Head of caudate nucleus (tissue), 42 donors: Measurements from ENCODE around the gene CD33.

Experiments
- DNase-seq, 42 donors: peaks; one replicate each; pipeline versions ENCODE4 v3.0.0 to v3.0.0-alpha.2; 2020 to 2021; ENCODE audit warnings: mixed read lengths in 7 of 42
- intact Hi-C: fragments of 100-400 bp; cut with DNase I; formaldehyde crosslinking; loops from one replicate; pipeline ENCODE4 v1.15.0; 2022

Gene CD33

GRCh38 chr19:51253088-51253806, 28.4 kb downstream of the CD33 start:
- no peak for DNase-seq
- intact Hi-C loops, result no loop called here

DNA sequence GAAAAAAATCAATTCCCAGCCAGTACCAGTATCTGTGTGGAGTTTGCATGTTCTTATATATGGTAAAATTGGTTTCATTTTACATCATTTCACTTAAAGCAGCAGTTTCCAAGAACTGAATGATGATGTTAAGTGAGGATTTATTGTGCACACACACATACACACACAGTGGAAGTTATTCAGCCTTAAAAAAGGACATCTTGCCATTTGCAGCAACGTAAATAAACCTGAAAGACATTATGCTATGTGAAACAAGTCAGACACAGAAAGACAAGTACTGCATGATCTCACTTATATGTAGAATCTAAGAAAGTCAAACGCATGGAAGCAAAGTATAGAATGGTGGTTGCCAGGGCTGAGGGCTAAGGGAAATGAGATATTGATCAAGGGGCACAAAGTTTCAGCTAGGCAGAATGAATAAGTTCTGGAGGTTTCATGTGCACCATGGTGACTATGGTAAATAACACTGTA, 31.3 kb downstream of the CD33 start:
- DNase-seq, result no peak
- intact Hi-C loops, result no loop called here

DNA sequence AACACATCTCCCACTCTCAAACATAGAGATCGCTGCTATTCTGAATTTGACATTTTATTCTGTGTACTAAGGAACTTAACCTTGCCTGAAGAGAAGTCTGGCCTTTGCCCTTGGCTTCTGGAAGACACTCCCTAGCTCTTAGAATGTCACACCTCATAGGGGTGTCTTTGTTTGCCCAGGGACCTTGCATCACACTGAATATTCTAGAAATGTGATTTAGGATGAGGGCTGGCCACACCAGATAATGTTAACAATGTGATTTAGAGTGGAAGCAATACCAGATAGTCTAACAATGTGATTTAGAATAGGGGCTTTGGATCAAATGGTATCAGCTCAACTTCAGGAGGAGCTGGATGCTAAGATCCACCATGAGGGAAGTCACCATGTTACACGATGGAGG, 32.6 kb downstream of the CD33 start:
- intact Hi-C loops, result no loop called here
- no peak for DNase-seq

DNA sequence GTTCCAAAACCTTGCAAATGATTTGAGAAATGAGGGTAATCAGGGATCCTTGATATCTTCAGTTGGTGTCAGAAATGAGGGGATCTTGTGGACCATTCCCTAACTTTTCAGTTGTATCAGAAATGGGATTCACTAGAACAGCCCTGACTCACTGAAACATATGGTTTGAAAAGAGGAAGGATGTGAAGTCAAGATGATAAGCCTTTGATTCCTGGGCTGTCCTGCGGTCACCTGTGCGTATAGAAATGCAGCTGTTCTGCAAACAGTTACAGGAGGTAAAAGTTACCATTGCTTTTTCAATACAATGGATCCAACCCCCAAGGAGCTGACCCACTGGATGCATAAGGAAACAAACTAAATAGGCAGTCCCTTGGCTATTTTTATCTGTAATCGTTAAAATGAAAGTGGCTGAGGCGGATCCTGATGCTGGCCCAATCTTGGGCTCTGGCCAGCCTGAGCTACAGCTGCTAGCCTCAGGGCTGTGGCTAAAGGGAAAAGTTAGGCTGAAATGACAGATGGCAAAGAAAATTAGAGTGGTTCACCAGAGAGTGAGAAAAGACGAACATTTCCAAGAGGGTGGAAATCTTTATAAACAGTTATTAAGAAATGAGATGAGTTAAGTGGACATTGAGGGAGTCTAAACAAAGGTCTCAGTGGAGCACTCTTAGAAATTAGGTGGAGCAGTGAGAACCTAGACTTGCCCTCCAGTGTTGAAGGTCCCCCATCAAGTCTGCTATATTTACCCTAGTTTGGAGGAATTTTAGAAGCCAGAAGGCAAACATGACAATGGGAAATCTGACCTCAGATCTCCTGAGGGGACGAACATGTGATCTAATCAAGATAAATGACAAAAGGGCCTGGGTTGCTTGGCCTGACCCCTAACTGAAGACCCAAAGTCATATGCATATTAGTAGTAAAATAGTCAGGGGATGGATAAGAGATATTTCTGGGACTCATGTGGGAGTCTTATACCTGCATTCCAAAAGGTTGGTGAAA, 33.6 kb downstream of the CD33 start:
- DNase-seq, result no peak
- intact Hi-C loops, result no loop called here

DNA sequence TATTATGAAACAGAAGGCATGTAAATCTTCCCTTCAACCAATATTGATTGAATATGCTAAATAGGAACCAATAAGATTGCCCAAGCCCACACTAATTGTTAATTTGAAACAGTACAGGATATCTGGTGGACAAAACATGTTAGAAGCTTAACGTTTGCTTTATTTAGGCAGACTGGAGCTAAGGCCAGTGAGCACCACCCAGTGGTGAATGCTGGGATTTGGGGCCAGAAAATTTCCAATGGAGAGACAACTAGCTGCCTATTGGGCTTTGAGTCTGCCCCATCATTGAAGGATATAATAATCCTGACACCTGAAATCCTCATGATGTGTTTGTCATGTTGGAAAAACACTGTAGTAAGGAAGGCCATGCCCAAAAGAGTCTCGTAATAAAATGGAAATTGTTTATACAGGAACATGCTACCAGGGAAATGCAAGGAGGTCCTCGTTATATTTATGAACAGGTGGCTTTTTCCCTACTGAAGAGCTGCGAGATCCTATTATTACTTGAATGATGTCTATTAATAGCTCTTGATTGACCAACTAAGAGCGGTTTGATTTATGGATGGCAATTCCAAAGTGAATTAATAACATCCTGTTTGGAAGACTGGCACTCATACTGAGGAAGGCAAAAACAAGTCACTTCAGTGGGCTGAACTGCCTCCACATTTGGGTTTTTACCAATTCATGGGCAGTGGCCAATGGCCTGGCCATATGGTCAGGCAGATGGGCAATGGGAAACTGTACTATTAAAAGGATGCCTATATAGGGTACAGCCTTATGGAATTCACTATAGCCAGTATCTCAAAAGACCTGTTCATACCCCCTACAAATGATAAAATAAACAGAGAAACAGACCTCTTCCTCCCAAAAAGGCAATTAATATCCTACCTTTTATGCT, 34.7 kb downstream of the CD33 start:
- peak in 31 of 42 donors; percentile 5 to 67 (median 27) for DNase-seq
- intact Hi-C loops, result no loop called here

DNA sequence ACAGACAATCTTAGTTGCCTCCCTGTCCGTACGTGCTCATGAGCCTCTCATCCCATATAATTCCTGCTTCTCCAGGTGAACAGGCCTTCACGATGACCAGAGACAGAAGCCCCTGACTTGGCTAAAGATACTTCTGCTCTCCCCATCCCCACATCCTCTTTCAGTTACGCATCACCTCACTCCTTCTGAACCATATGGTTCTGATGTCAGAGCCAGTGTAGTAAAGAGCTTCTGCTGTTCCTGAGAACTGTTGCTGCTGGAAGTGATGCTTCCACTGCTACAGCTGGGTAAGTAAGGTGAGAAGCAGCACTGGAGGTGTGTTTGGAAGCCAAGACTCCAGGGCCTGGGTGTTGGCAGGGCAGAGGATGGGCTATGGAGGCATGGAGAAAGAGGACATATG, 38.9 kb downstream of the CD33 start:
- intact Hi-C loops, result no loop called here
- no peak for DNase-seq

- intact Hi-C loops, result no loop called here
- DNase-seq, result peak in 7 of 42 donors; percentile 4 to 41 (median 14)
Measured at GRCh38 chr19:51271067-51271466, 46.2 kb downstream of the CD33 start.

DNA sequence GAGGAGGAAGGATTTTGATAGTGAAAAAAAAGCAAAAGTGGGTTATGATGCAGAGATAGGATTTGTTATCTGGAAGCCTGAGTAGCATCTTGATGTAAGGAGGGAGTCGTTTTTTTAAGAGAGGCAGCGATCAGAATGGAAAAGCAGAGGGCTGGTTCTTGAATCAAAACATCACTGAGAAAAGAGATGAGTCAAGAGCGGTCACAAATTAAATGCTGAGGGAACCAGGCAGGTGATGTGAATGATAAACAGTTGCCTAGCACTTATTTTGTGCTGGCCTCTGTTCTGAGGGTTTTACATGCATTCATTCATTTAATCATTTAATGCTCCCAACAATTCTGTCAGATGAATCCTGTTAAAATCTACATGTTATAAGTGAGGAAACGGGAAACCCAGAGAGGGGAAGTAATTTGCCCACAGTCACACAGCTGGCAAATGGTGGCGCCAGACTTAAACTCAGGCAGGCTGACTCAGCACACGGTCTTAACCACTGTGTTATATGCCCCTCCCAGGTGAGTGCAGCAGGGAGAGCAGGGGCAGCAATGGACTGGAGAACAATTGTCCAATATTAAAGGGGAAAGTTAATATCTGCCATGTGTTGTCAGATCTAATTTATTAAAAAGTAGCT, 47.4 kb downstream of the CD33 start:
- intact Hi-C loops, result no loop called here
- DNase-seq, result peak in 1 of 42 donors; percentile 29

- intact Hi-C loops, result no loop called here
Measured at GRCh38 chr19:51274049-51274770, 49.3 kb downstream of the CD33 start.

GRCh38 chr19:51277112-51277511, 52.2 kb downstream of the CD33 start:
- DNase-seq, result no peak
- intact Hi-C loops, result no loop called here

More at GRCh38 chr19:51274049-51274770, 49.3 kb downstream of the CD33 start:
- no peak for DNase-seq

DNA sequence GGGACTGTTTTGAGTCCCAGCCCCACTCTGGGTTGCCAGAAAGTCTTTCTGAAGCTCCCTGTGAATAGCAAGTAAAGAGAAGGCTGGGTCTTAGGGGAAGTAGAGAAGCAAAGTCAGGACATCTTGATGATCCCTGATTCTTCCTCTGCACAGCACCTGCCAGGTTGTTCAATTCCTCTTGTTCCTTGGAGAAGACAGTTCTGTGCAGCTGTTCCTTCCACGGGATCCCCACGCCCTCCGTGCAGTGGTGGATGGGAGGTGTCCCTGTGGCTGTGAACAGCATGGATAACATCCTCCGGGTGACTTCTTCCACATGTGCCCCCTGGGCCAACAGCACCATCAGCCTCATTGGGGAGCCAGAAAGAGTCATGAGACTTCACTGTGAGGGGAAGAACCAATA, 57.5 kb downstream of the CD33 start:
- no peak for DNase-seq
- intact Hi-C loops, result no loop called here

- intact Hi-C loops, result no loop called here
- DNase-seq, result no peak
Measured at GRCh38 chr19:51285682-51286081, 60.8 kb downstream of the CD33 start.
